Measurements from ENCODE around the gene CKB.

Gene CKB

DNA sequence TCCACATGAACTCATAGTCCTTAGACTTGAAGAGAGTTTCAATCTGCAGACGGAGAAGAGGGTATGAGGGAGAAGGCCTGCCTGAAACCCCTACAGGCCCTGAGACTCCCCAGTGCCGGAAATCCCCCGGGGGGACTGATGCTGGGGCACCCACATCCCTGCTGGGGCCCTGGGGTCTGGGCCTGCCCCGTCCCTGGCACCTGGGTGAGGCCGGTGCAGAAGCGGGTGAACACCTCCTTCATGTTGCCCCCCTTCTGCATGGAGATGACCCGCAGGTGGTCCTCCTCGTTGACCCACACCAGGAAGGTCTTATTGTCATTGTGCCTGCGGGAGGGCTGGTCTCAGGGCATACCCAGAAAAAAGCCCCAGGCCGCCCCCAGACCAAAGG lies 2.4 kb downstream of the CKB start:
- H3K27me3 ChIP-seq (ENCODE audit: insufficient read depth, poor library complexity, severe bottlenecking): peaks cover 17% of the 10 kb centered on the region
- no peak for DNase-seq (ENCODE audit: low read depth in 1 of 2, low spot score in 1 of 2)
- no peak overlapping the region for H3K27ac ChIP-seq (replicated peaks)
- TF ChIP-seq, protein P1, sequence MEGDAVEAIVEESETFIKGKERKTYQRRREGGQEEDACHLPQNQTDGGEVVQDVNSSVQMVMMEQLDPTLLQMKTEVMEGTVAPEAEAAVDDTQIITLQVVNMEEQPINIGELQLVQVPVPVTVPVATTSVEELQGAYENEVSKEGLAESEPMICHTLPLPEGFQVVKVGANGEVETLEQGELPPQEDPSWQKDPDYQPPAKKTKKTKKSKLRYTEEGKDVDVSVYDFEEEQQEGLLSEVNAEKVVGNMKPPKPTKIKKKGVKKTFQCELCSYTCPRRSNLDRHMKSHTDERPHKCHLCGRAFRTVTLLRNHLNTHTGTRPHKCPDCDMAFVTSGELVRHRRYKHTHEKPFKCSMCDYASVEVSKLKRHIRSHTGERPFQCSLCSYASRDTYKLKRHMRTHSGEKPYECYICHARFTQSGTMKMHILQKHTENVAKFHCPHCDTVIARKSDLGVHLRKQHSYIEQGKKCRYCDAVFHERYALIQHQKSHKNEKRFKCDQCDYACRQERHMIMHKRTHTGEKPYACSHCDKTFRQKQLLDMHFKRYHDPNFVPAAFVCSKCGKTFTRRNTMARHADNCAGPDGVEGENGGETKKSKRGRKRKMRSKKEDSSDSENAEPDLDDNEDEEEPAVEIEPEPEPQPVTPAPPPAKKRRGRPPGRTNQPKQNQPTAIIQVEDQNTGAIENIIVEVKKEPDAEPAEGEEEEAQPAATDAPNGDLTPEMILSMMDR (IDR thresholded peaks at IDR 0.05; ENCODE audit: insufficient read depth, low read length): no peak
- TF ChIP-seq, protein P2, sequence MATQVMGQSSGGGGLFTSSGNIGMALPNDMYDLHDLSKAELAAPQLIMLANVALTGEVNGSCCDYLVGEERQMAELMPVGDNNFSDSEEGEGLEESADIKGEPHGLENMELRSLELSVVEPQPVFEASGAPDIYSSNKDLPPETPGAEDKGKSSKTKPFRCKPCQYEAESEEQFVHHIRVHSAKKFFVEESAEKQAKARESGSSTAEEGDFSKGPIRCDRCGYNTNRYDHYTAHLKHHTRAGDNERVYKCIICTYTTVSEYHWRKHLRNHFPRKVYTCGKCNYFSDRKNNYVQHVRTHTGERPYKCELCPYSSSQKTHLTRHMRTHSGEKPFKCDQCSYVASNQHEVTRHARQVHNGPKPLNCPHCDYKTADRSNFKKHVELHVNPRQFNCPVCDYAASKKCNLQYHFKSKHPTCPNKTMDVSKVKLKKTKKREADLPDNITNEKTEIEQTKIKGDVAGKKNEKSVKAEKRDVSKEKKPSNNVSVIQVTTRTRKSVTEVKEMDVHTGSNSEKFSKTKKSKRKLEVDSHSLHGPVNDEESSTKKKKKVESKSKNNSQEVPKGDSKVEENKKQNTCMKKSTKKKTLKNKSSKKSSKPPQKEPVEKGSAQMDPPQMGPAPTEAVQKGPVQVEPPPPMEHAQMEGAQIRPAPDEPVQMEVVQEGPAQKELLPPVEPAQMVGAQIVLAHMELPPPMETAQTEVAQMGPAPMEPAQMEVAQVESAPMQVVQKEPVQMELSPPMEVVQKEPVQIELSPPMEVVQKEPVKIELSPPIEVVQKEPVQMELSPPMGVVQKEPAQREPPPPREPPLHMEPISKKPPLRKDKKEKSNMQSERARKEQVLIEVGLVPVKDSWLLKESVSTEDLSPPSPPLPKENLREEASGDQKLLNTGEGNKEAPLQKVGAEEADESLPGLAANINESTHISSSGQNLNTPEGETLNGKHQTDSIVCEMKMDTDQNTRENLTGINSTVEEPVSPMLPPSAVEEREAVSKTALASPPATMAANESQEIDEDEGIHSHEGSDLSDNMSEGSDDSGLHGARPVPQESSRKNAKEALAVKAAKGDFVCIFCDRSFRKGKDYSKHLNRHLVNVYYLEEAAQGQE (IDR thresholded peaks at IDR 0.05; ENCODE audit: insufficient replicate concordance, low read depth): no peak
- TF ChIP-seq SPI1 (IDR thresholded peaks at IDR 0.05; ENCODE audit: borderline replicate concordance, low read depth) (no peak), POLR2AphosphoS5 (IDR thresholded peaks at IDR 0.05; ENCODE audit: low read depth) (no peak), GABPA (IDR thresholded peaks at IDR 0.05; ENCODE audit: low read depth) (no peak)
- no peak overlapping the region for H3K4me3 ChIP-seq (replicated peaks; ENCODE audit: insufficient read depth, low read length)

DNA sequence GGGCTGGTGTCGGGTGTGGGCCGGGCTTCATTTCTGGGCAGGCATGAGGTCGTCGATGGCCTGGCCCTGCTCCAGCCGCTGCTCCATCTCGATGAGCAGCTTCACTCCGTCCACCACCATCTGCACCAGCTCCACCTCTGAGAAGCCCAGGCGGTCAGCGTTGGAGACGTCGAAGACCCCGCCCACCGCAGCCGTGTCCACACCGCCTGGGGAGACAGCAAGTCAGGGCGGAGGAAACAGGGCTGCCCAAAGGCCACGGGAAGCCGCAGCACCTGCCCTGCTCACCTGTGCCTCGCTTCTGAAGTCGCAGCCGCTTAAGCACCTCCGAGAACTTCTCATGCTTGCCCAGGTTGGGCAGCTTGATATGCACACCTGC lies 2.8 kb downstream of the CKB start:
- peaks cover 17% of the 10 kb centered on the region for H3K27me3 ChIP-seq (ENCODE audit: insufficient read depth, poor library complexity, severe bottlenecking)
- TF ChIP-seq POLR2AphosphoS5 (IDR thresholded peaks at IDR 0.05; ENCODE audit: low read depth): no peak
- H3K4me3 ChIP-seq (replicated peaks; ENCODE audit: insufficient read depth, low read length): no peak overlapping the region
- H3K27ac ChIP-seq (replicated peaks): no peak overlapping the region
- no peak for DNase-seq (ENCODE audit: low read depth in 1 of 2, low spot score in 1 of 2)

DNA sequence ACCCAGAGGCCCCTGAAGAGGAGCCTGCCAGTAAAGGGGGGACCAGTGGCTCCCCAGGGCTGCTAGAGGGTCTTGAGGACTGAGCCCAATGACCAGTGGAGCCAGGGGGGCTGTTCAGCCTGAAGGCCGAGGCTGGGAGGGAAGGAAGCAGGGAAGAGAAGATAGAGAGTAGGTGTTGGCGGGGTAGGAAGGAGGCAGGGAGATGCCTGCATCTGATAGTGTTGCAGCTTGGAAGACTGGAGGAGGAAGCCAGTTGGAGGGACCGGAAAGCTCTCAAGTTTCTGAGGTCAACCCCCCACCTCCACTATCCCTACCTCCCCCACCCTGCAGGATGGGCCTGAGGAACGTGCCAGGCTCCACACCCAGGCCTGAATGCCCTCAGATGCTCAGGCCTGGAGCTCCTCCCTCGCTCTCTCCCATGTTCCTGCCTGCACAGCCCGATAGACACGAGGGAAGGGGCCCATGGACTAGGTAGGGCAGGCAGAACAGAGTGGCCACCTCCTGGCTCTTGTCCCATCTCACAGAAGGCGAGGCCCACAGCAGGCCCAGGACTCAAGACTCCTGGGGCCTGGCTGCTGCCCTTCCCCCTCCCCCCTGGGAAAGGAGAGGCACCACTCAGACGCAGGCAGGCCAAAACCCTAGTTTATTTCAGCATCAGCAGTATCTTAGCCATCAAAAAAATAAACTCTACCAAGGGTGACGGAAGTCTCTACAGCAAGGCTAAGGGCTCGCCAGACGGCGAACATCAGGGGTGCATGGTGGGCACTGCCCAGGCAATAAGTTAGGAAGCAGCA lies 3.4 kb downstream of the CKB start:
- Histone ChIP-seq H3K4me3 (replicated peaks; ENCODE audit: insufficient read depth, low read length) (no peak overlapping the region), H3K27me3 (ENCODE audit: insufficient read depth, poor library complexity, severe bottlenecking) (peaks cover 17% of the 10 kb centered on the region), H3K27ac (replicated peaks) (no peak overlapping the region)
- peak in 1 of 2 experiments; percentile 38 for DNase-seq (ENCODE audit: low read depth in 1 of 2, low spot score in 1 of 2)
- TF ChIP-seq POLR2AphosphoS5 (IDR thresholded peaks at IDR 0.05; ENCODE audit: low read depth): 0 out of 2 replicates have a peak, but pooled peaks have one; percentile 10
- TF ChIP-seq, protein P1 (IDR thresholded peaks at IDR 0.05; ENCODE audit: insufficient read depth, low read length): no peak
- TF ChIP-seq SPI1 (IDR thresholded peaks at IDR 0.05; ENCODE audit: borderline replicate concordance, low read depth): no peak
- TF ChIP-seq, protein P2 (IDR thresholded peaks at IDR 0.05; ENCODE audit: insufficient replicate concordance, low read depth): no peak
- no peak for TF ChIP-seq GABPA (IDR thresholded peaks at IDR 0.05; ENCODE audit: low read depth)

DNA sequence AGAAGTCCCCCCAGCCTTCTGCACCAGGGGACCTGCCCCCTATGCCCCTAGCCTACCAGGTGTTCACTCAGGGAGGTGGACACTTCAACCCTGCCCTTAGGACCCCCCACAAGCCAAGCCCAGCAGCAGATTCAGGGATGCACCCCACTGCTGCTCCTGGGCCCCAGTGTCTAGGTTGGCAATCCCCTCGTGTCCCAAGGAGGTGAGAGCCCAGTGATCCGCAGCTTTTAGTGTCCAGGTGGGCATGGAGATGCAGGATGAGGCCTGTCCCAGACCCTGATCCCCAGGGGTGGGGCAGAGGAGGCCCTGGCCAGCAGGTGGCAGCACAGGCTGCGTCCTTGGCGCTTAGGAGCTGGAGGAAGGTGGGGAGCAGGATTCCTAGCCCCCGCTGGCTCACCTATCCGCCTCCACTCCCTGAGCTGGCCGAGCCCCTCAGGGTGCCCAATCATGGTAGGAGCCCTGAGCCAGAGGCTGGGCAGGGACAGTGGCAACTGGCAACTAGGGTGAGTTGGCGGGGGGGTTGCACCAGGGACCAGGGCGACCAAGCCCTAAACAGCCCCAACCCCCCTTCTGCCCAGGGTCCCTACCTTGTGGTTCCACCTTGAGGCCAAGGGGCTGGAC lies 4.1 kb downstream of the CKB start:
- no peak overlapping the region for H3K27ac ChIP-seq (replicated peaks)
- TF ChIP-seq GABPA (IDR thresholded peaks at IDR 0.05; ENCODE audit: low read depth) (no peak), SPI1 (IDR thresholded peaks at IDR 0.05; ENCODE audit: borderline replicate concordance, low read depth) (no peak)
- TF ChIP-seq, protein P1 (IDR thresholded peaks at IDR 0.05; ENCODE audit: insufficient read depth, low read length): peak; percentile 94
- peaks cover 17% of the 10 kb centered on the region for H3K27me3 ChIP-seq (ENCODE audit: insufficient read depth, poor library complexity, severe bottlenecking)
- no peak overlapping the region for H3K4me3 ChIP-seq (replicated peaks; ENCODE audit: insufficient read depth, low read length)
- peak in 1 of 2 experiments; percentile 51 for DNase-seq (ENCODE audit: low read depth in 1 of 2, low spot score in 1 of 2)
